GM23338 (cell line): Measurements from ENCODE around the gene PRDM11. TPM values are rescaled to one million over a fixed set of nuclear protein-coding genes. Genes with fewer than 3 reads are reported as not detected.

Experiments
- ATAC-seq: fragments of 200-7000 bp; cut with Tn5 transposase; 3 replicates; pipeline ENCODE4 v1.9.1; 2020
- DNase-seq: peaks from one replicate; pipeline ENCODE4 v3.0.0-alpha.2; 2015; ENCODE audit warnings: low spot score
- H2AFZ ChIP-seq: fragments of 200-600 bp; sonication (generic); 2 replicates; pipeline ENCODE4 v1.8.0; 2016; ENCODE audit warnings: antibody characterized with exemption, mild to moderate bottlenecking, moderate library complexity
- H3F3A ChIP-seq: fragments of 200-600 bp; sonication (generic); replicated peaks from 2 replicates; pipeline ENCODE4 v1.8.0; 2017; ENCODE audit warnings: antibody characterized with exemption, mixed run types, low read depth
- H3K27ac ChIP-seq: fragments of 200-600 bp; sonication (generic); 2 replicates; pipeline ENCODE4 v1.6.1; 2016; ENCODE audit warnings: low read depth
- H3K27me3 ChIP-seq: fragments of 200-600 bp; sonication (generic); 2 replicates; pipeline ENCODE4 v1.8.0; 2016; ENCODE audit warnings: mild to moderate bottlenecking, mixed run types, moderate library complexity; ENCODE audit not compliant: insufficient read depth
- H3K36me3 ChIP-seq: fragments of 200-600 bp; sonication (generic); 2 replicates; pipeline ENCODE4 v1.8.0; 2016; ENCODE audit warnings: mild to moderate bottlenecking; ENCODE audit not compliant: insufficient read depth
- H3K4me1 ChIP-seq: fragments of 200-600 bp; sonication (generic); 2 replicates; pipeline ENCODE4 v1.8.0; 2016; ENCODE audit warnings: mild to moderate bottlenecking, moderate library complexity; ENCODE audit not compliant: insufficient read depth
- H3K4me2 ChIP-seq: fragments of 200-600 bp; sonication (generic); 2 replicates; pipeline ENCODE4 v1.7.1; 2017; ENCODE audit warnings: mixed run types
- H3K4me3 ChIP-seq: fragments of 200-600 bp; sonication (generic); 2 replicates; pipeline ENCODE4 v1.6.1; 2016; ENCODE audit warnings: mixed run types
- H3K79me2 ChIP-seq: fragments of 200-600 bp; sonication (generic); replicated peaks from 2 replicates; pipeline ENCODE4 v1.8.0; 2017; ENCODE audit warnings: mild to moderate bottlenecking; ENCODE audit not compliant: insufficient read depth
- H3K9me2 ChIP-seq: fragments of 200-600 bp; sonication (generic); 2 replicates; pipeline ENCODE4 v1.8.0; 2017; ENCODE audit not compliant: insufficient read depth
- H4K20me1 ChIP-seq: fragments of 200-600 bp; sonication (generic); replicated peaks from 2 replicates; pipeline ENCODE4 v1.8.0; 2017; ENCODE audit warnings: mild to moderate bottlenecking; ENCODE audit not compliant: insufficient read depth
- H3K27ac Mint-ChIP-seq: 2 replicates; pipeline ENCODE4 v1.8.0; 2020; ENCODE audit warnings: inconsistent platforms, mild to moderate bottlenecking, moderate library complexity, mixed read lengths
- H3K27me3 Mint-ChIP-seq: 3 replicates; pipeline ENCODE4 v1.8.0; 2022; ENCODE audit warnings: low read depth, mild to moderate bottlenecking, moderate library complexity, mixed read lengths, inconsistent platforms; ENCODE audit not compliant: insufficient read depth, poor library complexity
- H3K36me3 Mint-ChIP-seq: 3 replicates; pipeline ENCODE4 v1.8.0; 2021; ENCODE audit warnings: low read depth, mild to moderate bottlenecking, inconsistent platforms, moderate library complexity, mixed read lengths
- H3K4me1 Mint-ChIP-seq: 3 replicates; pipeline ENCODE4 v1.8.0; 2020; ENCODE audit warnings: mild to moderate bottlenecking, inconsistent platforms, mixed read lengths
- H3K4me3 Mint-ChIP-seq: 3 replicates; pipeline ENCODE4 v1.8.0; 2021; ENCODE audit warnings: moderate library complexity, mild to moderate bottlenecking, inconsistent platforms, mixed read lengths
- H3K9me3 Mint-ChIP-seq: 3 replicates; pipeline ENCODE4 v1.8.0; 2020; ENCODE audit warnings: moderate library complexity, mild to moderate bottlenecking, inconsistent platforms, mixed read lengths
- EZH2phosphoT487 ChIP-seq: fragments of 200-600 bp; sonication (generic); IDR thresholded peaks from one replicate; pipeline ENCODE4 v1.8.1; 2018; ENCODE audit warnings: antibody characterized with exemption; ENCODE audit not compliant: unreplicated experiment
- polyA plus RNA-seq: library from polyadenylated mRNA; unstranded; fragments of >200 nt; fragmentation: Nextera tagmentation; extraction: Ambion mirVana; gene quantifications from 2 replicates; pipeline ENCODE4 v1.2.1, GENCODE V29; 2016
- total RNA-seq: library from RNA; depleted of rRNA; stranded (reverse); fragments of >200 nt; shearing (Covaris generic); gene quantifications from 2 replicates; pipeline ENCODE4 v1.2.3, GENCODE V29; 2014
- TF ChIP-seq, protein P1 (sequence below), 2 experiments: fragments of 200-600 bp in 1 of 2; sonication (generic) in 1 of 2; conservative IDR thresholded peaks; 2 replicates each; pipeline versions ENCODE4 v1.5.1 to v1.6.1; 2016 to 2017; ENCODE audit warnings: antibody characterized with exemption in 2 of 2, low read depth in 2 of 2, mild to moderate bottlenecking in 2 of 2, moderate library complexity in 1 of 2
- TF ChIP-seq, protein P2 (sequence below): IDR thresholded peaks from 2 replicates; pipeline ENCODE4 v1.6.1; 2016; ENCODE audit warnings: antibody characterized with exemption
- TF ChIP-seq, protein P3 (sequence below): fragments of 250-450 bp; sonication (Bioruptor Pico); IDR thresholded peaks from 2 replicates; pipeline ENCODE4 v1.5.0; 2020; ENCODE audit warnings: mild to moderate bottlenecking, moderate library complexity

The PRDM11 gene
- total and polyA plus RNA-seq, 2 experiments from 2014 or later = 0.97 to 10.4 TPM

GRCh38 chr11:45180179-45180847 lies 33.9 kb downstream of the PRDM11 start:
- peak; percentile 72 for ATAC-seq
- H3K79me2 ChIP-seq = no peaks in the 10 kb centered on the region
- peak overlapping the region; percentile 84 for H3K4me3 Mint-ChIP-seq
- peaks cover 6% of the 10 kb centered on the region for H3K27me3 Mint-ChIP-seq
- H3K27me3 ChIP-seq = 0 out of 2 replicates have a peak, but pooled peaks cover 5% of the 10 kb centered on the region
- H3K4me1 ChIP-seq = peaks cover 13% of the 10 kb centered on the region; the same call in 1 of the 2 replicates
- no peak overlapping the region for H3K27ac Mint-ChIP-seq
- H2AFZ ChIP-seq = no peak overlapping the region
- H3K4me1 Mint-ChIP-seq = peaks cover 5% of the 10 kb centered on the region
- no peak for TF ChIP-seq EZH2phosphoT487
- TF ChIP-seq, protein P1, sequence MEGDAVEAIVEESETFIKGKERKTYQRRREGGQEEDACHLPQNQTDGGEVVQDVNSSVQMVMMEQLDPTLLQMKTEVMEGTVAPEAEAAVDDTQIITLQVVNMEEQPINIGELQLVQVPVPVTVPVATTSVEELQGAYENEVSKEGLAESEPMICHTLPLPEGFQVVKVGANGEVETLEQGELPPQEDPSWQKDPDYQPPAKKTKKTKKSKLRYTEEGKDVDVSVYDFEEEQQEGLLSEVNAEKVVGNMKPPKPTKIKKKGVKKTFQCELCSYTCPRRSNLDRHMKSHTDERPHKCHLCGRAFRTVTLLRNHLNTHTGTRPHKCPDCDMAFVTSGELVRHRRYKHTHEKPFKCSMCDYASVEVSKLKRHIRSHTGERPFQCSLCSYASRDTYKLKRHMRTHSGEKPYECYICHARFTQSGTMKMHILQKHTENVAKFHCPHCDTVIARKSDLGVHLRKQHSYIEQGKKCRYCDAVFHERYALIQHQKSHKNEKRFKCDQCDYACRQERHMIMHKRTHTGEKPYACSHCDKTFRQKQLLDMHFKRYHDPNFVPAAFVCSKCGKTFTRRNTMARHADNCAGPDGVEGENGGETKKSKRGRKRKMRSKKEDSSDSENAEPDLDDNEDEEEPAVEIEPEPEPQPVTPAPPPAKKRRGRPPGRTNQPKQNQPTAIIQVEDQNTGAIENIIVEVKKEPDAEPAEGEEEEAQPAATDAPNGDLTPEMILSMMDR (conservative IDR thresholded peaks at IDR 0.05; ENCODE audit: low read depth in 2 of 2) = peak; percentile 24 to 34; a peak in 1 of 4 replicates
- TF ChIP-seq, protein P2, sequence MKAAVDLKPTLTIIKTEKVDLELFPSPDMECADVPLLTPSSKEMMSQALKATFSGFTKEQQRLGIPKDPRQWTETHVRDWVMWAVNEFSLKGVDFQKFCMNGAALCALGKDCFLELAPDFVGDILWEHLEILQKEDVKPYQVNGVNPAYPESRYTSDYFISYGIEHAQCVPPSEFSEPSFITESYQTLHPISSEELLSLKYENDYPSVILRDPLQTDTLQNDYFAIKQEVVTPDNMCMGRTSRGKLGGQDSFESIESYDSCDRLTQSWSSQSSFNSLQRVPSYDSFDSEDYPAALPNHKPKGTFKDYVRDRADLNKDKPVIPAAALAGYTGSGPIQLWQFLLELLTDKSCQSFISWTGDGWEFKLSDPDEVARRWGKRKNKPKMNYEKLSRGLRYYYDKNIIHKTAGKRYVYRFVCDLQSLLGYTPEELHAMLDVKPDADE = no peak
- TF ChIP-seq, protein P3, sequence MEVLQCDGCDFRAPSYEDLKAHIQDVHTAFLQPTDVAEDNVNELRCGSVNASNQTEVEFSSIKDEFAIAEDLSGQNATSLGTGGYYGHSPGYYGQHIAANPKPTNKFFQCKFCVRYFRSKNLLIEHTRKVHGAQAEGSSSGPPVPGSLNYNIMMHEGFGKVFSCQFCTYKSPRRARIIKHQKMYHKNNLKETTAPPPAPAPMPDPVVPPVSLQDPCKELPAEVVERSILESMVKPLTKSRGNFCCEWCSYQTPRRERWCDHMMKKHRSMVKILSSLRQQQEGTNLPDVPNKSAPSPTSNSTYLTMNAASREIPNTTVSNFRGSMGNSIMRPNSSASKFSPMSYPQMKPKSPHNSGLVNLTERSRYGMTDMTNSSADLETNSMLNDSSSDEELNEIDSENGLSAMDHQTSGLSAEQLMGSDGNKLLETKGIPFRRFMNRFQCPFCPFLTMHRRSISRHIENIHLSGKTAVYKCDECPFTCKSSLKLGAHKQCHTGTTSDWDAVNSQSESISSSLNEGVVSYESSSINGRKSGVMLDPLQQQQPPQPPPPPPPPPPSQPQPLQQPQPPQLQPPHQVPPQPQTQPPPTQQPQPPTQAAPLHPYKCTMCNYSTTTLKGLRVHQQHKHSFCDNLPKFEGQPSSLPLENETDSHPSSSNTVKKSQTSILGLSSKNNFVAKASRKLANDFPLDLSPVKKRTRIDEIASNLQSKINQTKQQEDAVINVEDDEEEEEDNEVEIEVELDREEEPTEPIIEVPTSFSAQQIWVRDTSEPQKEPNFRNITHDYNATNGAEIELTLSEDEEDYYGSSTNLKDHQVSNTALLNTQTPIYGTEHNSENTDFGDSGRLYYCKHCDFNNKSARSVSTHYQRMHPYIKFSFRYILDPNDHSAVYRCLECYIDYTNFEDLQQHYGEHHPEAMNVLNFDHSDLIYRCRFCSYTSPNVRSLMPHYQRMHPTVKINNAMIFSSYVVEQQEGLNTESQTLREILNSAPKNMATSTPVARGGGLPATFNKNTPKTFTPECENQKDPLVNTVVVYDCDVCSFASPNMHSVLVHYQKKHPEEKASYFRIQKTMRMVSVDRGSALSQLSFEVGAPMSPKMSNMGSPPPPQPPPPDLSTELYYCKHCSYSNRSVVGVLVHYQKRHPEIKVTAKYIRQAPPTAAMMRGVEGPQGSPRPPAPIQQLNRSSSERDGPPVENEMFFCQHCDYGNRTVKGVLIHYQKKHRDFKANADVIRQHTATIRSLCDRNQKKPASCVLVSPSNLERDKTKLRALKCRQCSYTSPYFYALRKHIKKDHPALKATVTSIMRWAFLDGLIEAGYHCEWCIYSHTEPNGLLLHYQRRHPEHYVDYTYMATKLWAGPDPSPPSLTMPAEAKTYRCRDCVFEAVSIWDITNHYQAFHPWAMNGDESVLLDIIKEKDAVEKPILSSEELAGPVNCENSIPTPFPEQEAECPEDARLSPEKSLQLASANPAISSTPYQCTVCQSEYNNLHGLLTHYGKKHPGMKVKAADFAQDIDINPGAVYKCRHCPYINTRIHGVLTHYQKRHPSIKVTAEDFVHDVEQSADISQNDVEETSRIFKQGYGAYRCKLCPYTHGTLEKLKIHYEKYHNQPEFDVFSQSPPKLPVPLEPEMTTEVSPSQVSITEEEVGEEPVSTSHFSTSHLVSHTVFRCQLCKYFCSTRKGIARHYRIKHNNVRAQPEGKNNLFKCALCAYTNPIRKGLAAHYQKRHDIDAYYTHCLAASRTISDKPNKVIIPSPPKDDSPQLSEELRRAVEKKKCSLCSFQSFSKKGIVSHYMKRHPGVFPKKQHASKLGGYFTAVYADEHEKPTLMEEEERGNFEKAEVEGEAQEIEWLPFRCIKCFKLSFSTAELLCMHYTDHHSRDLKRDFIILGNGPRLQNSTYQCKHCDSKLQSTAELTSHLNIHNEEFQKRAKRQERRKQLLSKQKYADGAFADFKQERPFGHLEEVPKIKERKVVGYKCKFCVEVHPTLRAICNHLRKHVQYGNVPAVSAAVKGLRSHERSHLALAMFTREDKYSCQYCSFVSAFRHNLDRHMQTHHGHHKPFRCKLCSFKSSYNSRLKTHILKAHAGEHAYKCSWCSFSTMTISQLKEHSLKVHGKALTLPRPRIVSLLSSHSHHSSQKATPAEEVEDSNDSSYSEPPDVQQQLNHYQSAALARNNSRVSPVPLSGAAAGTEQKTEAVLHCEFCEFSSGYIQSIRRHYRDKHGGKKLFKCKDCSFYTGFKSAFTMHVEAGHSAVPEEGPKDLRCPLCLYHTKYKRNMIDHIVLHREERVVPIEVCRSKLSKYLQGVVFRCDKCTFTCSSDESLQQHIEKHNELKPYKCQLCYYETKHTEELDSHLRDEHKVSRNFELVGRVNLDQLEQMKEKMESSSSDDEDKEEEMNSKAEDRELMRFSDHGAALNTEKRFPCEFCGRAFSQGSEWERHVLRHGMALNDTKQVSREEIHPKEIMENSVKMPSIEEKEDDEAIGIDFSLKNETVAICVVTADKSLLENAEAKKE (CRISPR knock-in tag) = no peak
- no peak overlapping the region for H3K27ac ChIP-seq
- H3K4me2 ChIP-seq = peak overlapping the region; percentile 84
- no peaks in the 10 kb centered on the region for H3K9me2 ChIP-seq
- H3K36me3 Mint-ChIP-seq = no peaks in the 10 kb centered on the region; the same call in 1 of the 3 replicates
- H3F3A ChIP-seq = peaks cover 4% of the 10 kb centered on the region; the same call in 1 of the 2 replicates
- H3K4me3 ChIP-seq = peak overlapping the region; percentile 65
- DNase-seq = peak; percentile 74
- H3K9me3 Mint-ChIP-seq = no peaks in the 10 kb centered on the region; the same call in 2 of the 3 replicates
- no peaks in the 10 kb centered on the region; the same call in 1 of the 2 replicates for H4K20me1 ChIP-seq
- no peaks in the 10 kb centered on the region; the same call in 1 of the 2 replicates for H3K36me3 ChIP-seq
